Activated CD4-positive, CD25-positive, alpha-beta regulatory T cell treated with anti-CD3 and anti-CD28 coated beads, Interleukin-2, amount 50 U/mL, for 72 hours (primary cell): Measurements from ENCODE around the gene RPL10.
"Not testable (repeated sequence)": the region's sequence is repeated elsewhere in the genome, so short reads cannot be mapped to it uniquely, and the experiment has no call there.

Experiments used
- DNase-seq: peaks from one replicate; pipeline ENCODE4 v3.0.0; 2021

The RPL10 gene

DNA sequence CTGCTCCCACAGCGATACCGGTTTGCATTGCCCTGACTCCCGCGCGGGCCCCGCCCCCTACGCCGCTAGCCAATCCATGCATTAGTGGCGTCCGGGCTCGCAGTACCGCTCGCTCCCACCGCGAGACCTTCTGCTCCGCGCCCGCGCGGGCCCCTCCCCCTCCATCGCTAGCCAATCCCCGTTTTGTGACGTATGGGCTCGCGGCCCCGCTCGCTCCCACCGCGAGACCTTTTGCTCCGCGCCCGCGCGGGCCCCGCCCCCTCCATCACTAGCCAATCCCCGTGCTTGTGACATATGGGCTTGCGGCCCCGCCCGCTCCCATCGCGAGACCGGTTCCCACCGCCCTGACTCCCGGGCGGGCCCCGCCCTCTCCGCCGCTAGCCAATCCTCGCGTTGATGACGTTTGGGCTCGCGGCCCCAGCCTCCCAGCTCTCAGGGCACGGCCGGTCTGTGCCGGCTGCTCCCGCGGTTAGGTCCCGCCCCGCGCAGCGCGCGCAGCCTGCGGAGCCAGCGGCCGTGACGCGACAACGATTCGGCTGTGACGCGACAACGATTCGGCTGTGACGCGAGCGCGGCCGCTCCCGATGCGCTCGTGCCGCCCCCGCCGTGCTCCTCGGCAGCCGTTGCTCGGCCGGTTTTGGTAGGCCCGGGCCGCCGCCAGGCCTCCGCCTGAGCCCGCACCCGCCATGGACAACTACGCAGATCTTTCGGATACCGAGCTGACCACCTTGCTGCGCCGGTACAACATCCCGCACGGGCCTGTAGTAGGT, 19.2 kb upstream of the RPL10 start, which contains the start of gene EMD:
Gene EMD (plus strand): TSS at position 497 of the 770 bp plus-strand sequence. CDS start 190 bp downstream, at position 687.
- DNase-seq: peak; percentile 92

DNA sequence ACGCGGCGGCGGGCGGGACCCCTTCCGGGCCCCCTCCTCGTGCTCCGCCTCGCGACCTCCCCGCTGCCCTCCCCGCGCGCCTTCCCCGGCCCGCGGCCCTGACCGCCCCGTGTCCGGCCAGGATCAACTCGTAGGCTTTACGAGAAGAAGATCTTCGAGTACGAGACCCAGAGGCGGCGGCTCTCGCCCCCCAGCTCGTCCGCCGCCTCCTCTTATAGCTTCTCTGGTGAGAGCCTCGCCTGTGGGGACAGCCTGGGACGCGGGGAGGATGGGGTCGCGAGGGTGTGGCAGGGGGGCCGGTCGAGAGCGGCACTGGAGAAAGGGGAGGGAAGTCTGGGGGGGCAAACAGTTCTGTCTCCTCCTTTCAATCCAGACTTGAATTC, 18.6 kb upstream of the RPL10 start:
- no peak for DNase-seq

GRCh38 chrX:154380153-154380552, 18.0 kb upstream of the RPL10 start:
- no peak for DNase-seq

DNA sequence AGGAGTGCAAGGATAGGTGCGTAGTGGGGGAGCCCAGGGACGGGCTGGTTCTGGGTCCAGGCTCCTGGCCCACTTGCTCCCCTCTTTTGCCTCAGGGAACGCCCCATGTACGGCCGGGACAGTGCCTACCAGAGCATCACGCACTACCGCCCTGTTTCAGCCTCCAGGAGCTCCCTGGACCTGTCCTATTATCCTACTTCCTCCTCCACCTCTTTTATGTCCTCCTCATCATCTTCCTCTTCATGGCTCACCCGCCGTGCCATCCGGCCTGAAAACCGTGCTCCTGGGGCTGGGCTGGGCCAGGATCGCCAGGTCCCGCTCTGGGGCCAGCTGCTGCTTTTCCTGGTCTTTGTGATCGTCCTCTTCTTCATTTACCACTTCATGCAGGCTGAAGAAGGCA, 17.4 kb upstream of the RPL10 start:
- no peak for DNase-seq

DNA sequence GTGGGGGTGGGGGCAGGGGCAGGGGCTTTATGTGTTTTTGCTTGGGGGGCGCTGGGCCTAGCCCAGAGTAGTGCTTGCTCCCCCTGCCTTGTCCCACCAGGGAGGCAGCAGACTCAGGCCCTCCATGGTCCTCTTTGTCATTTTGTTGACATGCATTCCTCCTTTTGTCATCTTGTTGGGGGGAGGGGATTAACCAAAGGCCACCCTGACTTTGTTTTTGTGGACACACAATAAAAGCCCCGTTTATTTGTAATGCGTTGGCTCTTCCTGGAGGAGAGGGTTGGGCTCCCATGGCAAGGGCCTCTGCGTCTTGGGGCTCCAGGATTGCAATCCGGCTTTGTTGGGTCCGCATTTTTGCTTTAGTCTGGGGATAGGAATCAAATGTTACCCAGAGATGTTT, 16.9 kb upstream of the RPL10 start:
- no peak for DNase-seq

DNA sequence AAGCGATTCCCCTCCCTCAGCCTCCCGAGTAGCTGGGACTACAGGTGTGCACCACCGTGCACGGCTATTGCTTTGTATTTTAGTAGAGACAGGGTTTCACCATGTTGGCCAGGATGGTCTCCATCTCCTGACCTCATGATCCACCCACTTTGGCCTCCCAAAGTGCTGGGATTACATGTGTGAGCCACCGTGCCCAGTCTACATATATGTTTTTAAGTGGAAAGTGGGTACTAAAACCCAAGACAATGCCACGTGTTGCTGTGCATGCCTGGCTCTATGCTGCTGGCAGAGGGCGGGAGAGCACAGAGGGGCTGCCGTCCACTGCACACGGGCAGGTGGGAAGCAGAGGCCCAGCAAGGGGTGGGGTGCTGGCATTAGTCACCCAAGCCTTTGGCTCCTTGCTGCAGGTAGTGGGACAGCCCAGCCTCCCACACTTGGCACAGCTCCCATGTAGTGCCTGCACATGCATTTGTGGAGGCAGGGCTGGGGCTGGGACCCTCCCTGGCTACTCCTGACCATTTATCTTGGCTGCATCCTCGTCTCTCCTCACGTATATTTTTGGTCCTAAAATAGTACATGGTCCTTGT, 15.6 kb upstream of the RPL10 start:
- no peak for DNase-seq

DNA sequence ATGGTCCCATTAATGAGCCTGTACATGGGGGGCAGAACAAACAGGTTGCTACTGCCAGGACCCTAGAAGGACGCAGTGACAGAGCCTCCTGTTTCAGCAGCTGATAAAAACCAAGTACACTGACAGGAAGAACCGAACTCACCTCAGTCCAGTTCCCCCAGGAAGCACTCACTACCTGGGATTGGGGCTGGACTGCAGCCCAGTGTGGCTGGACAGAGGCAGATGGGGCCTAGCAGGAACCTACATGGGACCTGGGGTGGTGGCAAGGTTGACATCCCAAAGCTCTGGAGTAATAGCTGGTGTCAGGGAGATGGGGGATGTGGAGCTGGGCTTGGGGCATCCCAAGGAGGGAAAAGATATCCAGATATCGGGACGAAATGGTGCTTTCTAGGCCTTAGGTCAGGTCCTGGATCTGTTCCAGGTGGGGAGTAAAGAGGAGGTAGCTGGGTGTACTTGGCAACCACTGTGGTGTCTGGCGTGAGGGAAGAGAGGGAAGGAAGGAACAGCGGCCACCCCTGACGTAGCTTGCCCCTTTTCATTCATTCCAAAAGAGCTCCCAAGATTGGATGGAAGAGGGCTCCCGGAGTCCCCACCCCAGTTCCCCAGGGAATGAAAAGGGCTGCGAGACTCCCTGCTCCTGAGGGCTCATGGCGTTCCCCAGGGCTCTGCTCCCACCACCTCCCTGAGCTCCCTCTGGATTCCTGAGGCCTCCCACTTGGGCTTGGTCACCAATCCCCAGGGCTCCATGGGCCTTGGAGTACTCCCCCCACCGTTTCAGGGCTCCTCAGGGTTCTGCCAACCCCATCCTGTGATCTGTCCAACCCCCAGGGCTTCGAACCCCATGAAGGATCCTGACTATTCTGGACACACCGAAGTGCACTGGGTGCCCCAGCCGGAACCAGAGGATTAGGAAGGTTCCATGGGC, 14.6 kb upstream of the RPL10 start:
- no peak for DNase-seq

DNA sequence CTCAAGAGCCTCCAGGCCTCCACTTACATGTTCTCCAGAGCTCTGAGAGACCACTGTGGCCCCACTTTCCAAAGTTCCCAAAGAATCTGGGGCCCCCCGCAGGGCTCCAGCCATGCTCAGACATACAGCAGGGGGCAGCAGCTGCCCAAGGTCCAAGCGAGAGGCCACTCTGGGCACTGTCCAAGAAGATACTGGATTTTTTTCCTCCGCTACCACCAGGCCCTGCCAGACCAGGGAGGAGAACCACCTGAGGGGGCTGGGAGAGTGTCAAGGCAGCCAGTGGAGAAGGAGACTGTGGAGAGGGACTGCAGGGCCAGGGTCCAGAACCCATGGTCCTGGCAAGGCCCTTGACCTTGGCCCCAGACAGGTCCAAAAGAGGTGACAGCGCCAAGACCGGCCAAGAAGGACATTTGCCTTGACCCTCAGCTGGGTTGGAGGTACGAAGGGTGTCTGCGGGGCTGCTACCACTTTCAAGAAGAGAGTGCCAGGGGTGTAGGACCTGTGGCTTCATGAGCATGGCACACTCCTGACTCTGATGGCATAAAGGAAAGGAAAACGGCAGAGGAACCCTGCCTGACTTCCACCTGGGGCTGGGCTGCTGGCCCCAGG, 13.8 kb upstream of the RPL10 start:
- DNase-seq: no peak

- not testable (repeated sequence) for DNase-seq
Observed at GRCh38 chrX:154388094-154388493, 10.1 kb upstream of the RPL10 start.

GRCh38 chrX:154388649-154389048, 9.5 kb upstream of the RPL10 start:
- DNase-seq: not testable (repeated sequence)

GRCh38 chrX:154389812-154390747, 8.1 kb upstream of the RPL10 start:
- not testable (repeated sequence) for DNase-seq

GRCh38 chrX:154396363-154396762, 1.8 kb upstream of the RPL10 start:
- DNase-seq: not testable (repeated sequence)

DNA sequence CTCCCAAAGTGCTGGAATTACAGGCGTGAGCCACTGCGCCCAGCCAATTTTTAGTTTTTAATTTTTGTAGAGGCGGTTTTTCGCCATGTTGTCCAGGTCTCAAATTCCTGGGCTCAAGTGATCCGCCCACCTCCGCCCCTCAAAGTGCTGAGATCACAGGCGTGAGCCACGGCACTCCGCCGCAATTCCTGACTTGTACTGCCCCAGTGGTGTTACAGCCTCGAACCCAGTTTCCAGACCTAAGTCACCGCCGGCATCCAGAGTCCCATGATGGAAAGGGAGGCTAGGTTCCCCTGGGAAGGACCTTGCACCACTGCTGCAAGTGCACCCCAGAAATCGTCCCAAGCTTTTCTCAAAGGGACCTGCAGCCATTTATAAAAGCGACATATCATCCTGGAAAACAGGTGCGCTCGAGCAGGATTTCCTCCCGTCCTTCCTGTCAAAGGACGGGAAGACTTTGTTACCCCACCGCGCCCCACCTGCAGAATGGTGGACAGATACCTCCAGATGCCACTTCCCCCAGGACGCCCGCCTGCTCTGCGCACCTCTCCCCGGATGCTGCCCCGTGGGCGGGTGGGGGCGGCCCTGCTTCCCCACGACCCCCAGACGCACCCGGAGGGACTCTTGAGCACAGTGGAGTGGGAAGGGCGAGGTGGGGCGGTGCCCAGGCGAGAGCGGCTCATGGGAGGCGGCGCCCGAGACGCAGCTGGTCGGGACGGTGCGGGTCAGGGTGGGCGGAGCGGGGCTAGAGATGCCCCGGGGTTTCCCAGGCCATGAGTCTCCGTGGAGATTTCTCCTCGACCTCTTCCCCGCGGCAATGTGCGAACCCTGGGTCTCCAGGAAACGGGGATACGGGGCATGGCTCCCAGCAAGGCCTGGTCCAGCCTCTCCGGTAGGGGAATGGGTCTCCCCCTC, 947 bp upstream of the RPL10 start:
- DNase-seq: peak; percentile 69

GRCh38 chrX:154398668-154399526, 720 bp downstream of the RPL10 start:
- peak; percentile 82 for DNase-seq

- no peak for DNase-seq
Observed at GRCh38 chrX:154399527-154400368, 1.6 kb downstream of the RPL10 start.

- DNase-seq: not testable (repeated sequence)
Observed at GRCh38 chrX:154400369-154400817, 2.2 kb downstream of the RPL10 start.

GRCh38 chrX:154401045-154401799, 3.0 kb downstream of the RPL10 start:
- no peak for DNase-seq
